GM21528 (cell line): ENCODE data around the gene RFC4.
A peak's percentile ranks its signal among the peaks of the same experiment; 100 is the strongest.

Source experiments
- ATAC-seq: cut with Tn5 transposase; IDR thresholded peaks from one replicate; pipeline ENCODE4 v1.9.1; 2021; ENCODE audit warnings: mild to moderate bottlenecking, moderate library complexity; ENCODE audit not compliant: unreplicated experiment, low FRiP score

RFC4 gene

GRCh38 chr3:186788482-186789370 lies 17.6 kb downstream of the RFC4 start:
- ATAC-seq = no peak

DNA sequence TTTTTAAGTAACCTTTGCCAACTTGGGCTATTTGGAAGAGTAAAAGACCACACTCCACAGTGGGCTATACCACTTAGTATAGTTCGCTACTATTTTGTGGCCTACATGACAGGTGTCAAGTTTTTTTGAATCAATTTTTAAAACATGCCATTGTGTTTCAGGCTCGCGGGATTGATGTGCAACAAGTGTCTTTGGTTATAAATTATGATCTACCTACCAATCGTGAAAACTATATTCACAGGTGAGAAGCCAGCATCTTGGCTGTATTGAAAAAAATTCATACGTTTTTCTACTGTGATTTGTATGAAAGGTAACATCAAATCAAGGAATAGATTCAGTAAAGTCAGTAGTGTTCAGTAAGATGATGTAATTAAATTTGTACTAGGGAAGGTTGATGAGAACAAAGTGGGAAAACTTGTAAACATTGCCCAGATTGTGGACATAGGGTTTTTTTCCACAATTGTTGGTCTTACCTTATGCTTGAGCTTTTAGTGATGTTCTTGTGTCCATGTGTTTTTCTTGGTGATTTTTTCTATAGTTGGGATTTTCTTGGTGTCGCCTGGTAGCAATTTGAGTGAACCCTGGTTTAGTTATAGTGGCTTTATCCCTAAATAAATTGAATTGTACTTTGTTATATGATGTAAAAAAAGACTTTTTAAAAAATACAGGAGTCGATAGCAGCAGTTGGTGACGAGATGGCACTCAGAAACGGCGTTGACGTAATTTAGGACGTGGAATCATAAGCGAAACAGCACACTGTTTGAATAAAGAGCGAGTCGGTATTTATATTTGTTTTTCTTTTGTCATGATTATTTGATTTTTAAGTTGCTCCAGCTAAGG lies 18.4 kb downstream of the RFC4 start:
- ATAC-seq = no peak

- ATAC-seq = no peak
Measured at GRCh38 chr3:186786922-186787321, 19.4 kb downstream of the RFC4 start.

GRCh38 chr3:186785495-186786018 lies 20.7 kb downstream of the RFC4 start:
- ATAC-seq = no peak

GRCh38 chr3:186784820-186785494 lies 21.3 kb downstream of the RFC4 start:
- no peak for ATAC-seq

DNA sequence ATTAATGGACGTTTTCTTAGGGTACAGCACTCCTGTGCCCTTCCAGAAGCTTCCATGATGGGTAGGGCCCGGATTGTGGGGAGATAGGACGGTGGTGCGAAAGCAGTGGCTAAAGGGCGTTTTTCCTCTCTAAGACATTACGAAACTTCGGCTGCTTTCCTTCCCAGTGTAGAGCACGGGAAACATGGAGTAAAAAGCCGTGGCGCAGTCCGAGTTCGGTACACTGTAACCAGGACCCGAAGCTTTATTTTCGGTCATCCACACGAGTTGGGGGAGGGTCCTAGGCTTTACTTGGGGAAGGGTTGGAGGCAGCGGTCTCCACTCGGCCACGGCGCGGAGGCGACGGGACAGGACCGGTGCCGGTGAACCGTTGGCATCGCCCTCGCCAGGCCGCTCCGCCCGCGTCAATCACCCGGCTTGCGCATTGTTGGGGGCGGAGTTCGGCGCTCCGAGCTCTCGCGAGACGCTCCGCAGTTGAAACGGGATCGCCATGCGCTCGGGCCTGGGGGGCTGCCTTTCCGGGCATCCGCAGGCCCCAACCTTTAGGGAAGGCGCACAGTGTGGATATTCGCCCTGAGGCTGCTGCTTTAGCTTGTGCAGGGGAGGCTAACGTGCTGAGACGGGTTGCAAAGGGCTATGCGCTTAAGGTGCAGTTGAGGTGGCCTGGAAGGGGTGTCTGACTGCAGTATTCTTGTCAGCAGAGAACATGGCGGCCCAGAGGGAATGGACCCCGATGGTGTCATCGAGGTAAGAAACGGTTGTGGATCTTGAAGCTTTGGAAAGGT lies 22.4 kb downstream of the RFC4 start:
- ATAC-seq = peak; percentile 63

GRCh38 chr3:186783058-186783730 lies 23.1 kb downstream of the RFC4 start, which contains the start of gene EIF4A2:
EIF4A2 (plus strand) TSS chr3:186783577; CDS start chr3:186783611, 34 bp downstream.
- ATAC-seq = peak; percentile 66

DNA sequence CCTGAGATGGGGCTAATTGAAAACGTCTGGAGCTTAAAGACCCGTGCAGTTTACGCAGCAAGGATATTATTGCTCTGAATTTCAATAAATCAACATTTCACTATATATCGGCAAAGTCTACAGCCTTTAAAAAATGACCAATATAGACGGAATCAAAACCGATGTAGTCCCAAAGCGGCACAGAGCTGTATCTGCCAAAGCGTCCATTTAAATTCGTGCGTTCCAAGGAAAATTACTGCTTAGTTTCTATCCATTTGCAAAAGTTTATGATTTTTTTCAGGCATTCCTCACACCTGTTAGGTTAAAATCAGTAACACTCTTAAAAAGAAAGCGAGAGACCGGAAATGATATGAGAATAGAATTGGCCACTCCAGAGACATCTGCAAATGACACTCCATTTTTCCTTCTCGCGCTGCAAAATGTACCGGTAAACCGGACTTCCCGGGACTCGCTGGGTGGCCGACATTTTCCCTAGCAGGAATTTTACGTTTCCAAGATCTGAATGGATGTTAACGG lies 23.7 kb downstream of the RFC4 start:
- ATAC-seq = peak; percentile 21

DNA sequence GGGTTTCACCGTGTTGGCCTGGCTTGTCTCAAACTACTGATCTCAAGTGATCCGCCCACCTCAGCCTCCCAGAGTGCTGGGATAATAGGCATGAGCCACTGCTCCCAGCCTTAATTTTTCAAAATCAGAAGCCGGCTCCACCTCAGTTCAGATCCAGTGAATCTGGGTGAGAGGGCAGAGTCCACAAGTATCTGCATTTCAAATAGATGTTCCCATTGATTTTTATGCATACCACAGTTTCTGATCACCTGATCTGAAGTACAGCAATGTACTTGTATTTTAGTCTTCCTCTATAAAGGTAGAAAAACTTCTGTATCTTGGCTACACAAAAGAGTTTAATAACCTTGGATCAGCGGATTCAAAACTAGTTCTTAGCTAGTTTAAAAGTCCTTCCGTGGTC lies 27.1 kb downstream of the RFC4 start:
- ATAC-seq = no peak

GRCh38 chr3:186775999-186776398 lies 30.3 kb downstream of the RFC4 start:
- no peak for ATAC-seq

GRCh38 chr3:186772701-186773417 lies 33.4 kb downstream of the RFC4 start:
- peak; percentile 81 for ATAC-seq

DNA sequence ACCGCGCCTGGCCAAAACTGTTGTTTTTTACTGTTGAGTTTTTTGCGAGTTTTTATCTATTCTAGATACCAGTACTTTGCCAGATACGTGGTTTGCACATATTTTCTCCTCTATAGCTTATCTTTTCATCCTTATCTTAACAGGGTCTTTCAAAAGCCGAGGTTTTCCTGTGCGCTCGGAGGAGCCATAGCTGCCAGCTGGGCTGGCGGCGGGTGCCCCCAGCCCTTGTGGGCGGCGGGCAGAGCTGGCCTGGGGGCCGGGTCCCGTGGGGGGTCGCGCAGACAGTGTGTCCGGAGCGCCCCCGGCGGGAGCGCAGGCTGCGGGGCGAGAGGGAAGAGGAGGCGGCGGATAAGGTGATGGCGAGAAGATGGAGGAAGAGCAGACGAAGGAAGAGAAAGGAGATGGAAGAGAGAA lies 34.0 kb downstream of the RFC4 start:
- peak; percentile 24 for ATAC-seq

- no peak for ATAC-seq
Measured at GRCh38 chr3:186760897-186761447, 45.3 kb downstream of the RFC4 start.

DNA sequence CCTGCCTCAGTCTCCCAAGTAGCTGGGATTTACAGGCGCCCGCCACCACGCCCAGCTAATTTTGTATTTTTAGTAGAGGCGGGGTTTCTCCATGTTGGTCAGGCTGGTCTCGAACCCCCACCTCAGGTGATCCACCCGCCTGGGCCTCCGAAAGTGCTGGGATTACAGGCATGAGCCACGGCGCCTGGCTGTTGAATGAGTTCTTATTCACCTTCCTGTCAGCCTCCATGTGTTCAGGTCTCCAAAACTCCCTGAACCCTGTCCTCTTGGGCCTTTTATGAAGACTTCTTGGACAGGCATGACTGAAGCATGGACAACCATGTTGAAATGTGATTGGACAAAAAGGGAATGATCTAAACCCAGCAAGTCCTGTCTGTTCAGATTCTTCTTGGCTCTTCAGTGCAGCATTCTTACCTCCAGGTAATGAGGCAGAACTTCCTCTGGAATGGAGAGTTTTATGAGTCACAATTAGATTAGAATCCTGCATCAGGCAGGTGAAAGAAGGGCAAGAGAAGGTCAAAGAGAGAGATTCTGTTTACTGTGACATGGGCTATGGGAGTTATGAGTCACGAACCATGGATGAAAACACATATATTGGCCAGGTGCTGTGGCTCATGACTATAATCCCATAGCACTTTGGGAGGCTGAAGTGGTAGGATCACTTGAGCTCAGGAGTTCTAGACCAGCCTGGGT lies 46.0 kb downstream of the RFC4 start:
- no peak for ATAC-seq

DNA sequence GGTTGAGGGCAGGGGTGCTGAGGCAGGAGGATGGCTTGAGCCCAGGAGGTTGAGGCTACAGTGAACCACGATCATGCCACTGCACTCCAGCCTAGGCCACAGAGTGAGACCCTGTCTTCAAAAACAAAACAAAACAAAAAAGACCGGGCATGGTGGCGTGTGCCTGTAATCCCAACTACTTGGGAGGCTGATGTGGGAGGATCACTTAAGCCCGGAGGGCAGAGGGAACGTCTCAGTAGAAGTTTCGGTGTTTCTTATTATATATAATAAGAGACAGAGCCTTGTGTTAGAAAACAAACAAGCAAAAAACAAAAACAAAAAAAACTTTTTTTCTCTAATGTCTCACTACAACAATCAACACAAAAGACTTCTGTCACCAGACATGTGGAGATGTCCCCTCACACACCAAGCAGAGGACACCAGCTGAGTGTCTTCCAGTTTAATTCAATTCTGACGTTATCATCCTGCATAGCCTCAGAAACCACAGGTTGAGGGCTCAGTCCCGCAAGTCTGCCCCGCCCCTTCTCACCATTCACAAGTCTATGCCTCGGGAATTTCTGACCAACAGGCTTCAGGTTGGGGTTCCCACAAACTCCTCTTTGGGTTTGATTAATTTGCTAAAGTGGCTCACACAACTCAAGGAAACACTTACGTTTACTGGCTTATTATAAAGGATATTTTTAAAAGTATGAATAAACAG lies 46.9 kb downstream of the RFC4 start:
- ATAC-seq = no peak

- no peak for ATAC-seq
Measured at GRCh38 chr3:186757686-186758220, 48.5 kb downstream of the RFC4 start.

DNA sequence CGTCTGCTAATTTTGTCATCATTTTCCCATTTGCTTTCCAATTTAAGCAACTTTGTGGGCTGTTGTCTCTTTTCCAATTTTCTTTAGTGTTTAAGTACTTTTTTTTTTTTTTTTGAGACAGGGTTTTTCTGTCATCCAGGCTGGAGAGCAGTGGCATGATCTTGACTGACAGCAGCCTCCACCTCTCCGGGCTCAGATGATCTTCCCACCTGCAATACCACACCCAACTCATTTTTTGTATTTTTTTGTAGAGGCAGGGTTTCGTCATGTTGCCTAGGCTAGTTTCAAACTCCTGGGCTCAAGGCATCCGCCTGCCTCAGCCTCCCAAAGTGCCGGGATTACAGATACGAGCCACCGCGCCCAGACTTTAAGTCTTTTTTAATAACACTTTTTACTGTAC lies 49.1 kb downstream of the RFC4 start:
- ATAC-seq = no peak
